ENCODE results near the gene LRRFIP2.

DNA sequence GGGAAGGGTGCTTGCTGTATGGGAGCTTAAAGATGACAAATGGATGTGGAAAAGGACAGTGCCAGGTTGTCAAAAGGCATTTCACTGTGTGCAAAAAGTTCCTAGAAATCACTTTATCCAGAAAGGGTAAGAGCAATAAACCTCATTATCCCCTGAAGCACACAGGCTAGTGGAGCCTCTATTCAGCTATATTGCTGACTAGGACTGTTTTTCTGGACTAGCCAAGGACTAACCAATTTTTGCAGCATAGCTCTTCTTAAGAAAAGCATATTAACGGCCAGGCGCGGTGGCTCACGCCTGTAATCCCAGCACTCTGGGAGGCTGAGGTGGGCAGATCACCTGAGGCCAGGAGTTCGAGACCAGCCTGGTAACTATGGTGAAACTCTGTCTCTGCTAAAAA is 116.3 kb downstream of the LRRFIP2 start:
- TF ChIP-seq, protein P1, sequence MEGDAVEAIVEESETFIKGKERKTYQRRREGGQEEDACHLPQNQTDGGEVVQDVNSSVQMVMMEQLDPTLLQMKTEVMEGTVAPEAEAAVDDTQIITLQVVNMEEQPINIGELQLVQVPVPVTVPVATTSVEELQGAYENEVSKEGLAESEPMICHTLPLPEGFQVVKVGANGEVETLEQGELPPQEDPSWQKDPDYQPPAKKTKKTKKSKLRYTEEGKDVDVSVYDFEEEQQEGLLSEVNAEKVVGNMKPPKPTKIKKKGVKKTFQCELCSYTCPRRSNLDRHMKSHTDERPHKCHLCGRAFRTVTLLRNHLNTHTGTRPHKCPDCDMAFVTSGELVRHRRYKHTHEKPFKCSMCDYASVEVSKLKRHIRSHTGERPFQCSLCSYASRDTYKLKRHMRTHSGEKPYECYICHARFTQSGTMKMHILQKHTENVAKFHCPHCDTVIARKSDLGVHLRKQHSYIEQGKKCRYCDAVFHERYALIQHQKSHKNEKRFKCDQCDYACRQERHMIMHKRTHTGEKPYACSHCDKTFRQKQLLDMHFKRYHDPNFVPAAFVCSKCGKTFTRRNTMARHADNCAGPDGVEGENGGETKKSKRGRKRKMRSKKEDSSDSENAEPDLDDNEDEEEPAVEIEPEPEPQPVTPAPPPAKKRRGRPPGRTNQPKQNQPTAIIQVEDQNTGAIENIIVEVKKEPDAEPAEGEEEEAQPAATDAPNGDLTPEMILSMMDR (conservative IDR thresholded peaks at IDR 0.05): no peak
- no peak for TF ChIP-seq EZH2 (IDR thresholded peaks at IDR 0.05; ENCODE audit: low read depth)

All from PC-9 (cell line).